NOMO-1 treated with dmso at 0.1 percent for 144 hours (cell line): ENCODE measurements around the gene SLK.

Experiments
- DNase-seq: peaks from one replicate; lab custom pipeline; 2025; ENCODE audit not compliant: unreplicated experiment; lab: John Stamatoyannopoulos, UW

Gene SLK

GRCh38 chr10:103939522-103939921 is 27.4 kb upstream of the SLK start:
- no peak for DNase-seq

GRCh38 chr10:103941801-103942200 is 25.1 kb upstream of the SLK start:
- no peak for DNase-seq

- DNase-seq, result no peak
These were observed 24.1 kb upstream of the SLK start for GRCh38 chr10:103942866-103943265.

GRCh38 chr10:103947799-103948516 is 19.0 kb upstream of the SLK start:
- DNase-seq, result no peak

- DNase-seq, result no peak
These were observed 17.2 kb upstream of the SLK start for GRCh38 chr10:103949728-103950127.

GRCh38 chr10:103951183-103951582 is 15.8 kb upstream of the SLK start:
- DNase-seq, result no peak

- no peak for DNase-seq
These were observed 15.0 kb upstream of the SLK start for GRCh38 chr10:103951942-103952341.

GRCh38 chr10:103954543-103954942 is 12.4 kb upstream of the SLK start:
- DNase-seq, result no peak

- DNase-seq, result no peak
These were observed 7.9 kb upstream of the SLK start for GRCh38 chr10:103958996-103959395.

- no peak for DNase-seq
These were observed 6.8 kb upstream of the SLK start for GRCh38 chr10:103960103-103960502.

- DNase-seq, result no peak
These were observed 620 bp downstream of the SLK start for GRCh38 chr10:103967448-103968071.

- DNase-seq, result no peak
These were observed 1.8 kb downstream of the SLK start for GRCh38 chr10:103968441-103969391.

GRCh38 chr10:103969436-103969835 is 2.5 kb downstream of the SLK start:
- DNase-seq, result no peak

GRCh38 chr10:103969857-103970627 is 3.1 kb downstream of the SLK start:
- DNase-seq, result no peak

- no peak for DNase-seq
These were observed 8.2 kb downstream of the SLK start for GRCh38 chr10:103975169-103975568.

- no peak for DNase-seq
These were observed 10.3 kb downstream of the SLK start for GRCh38 chr10:103977204-103977603.

- no peak for DNase-seq
These were observed 12.6 kb downstream of the SLK start for GRCh38 chr10:103979530-103979929.

GRCh38 chr10:103980288-103980906 is 13.5 kb downstream of the SLK start:
- no peak for DNase-seq

GRCh38 chr10:103982639-103983038 is 15.7 kb downstream of the SLK start:
- no peak for DNase-seq

GRCh38 chr10:103983367-103983911 is 16.5 kb downstream of the SLK start:
- DNase-seq, result no peak
